Effector memory CD8-positive, alpha-beta T cell (primary cell): Measurements from ENCODE around the gene USP9X.
"Not testable (repeated sequence)": the region's sequence is repeated elsewhere in the genome, so short reads cannot be mapped to it uniquely, and the experiment has no call there.

Experiments
- ATAC-seq: fragments of 150-1000 bp; cut with Tn5 transposase; replicated peaks from 2 replicates; pipeline ENCODE4 v1.10.0; 2021; ENCODE audit warnings: mild to moderate bottlenecking, moderate library complexity
- DNase-seq, 3 experiments: peaks; one replicate each; pipeline ENCODE4 v3.0.0; 2021
- H3K27ac Mint-ChIP-seq, 2 donors: one replicate each; pipeline ENCODE4 v1.8.0; 2022; ENCODE audit warnings: mild to moderate bottlenecking in 2 of 2, mixed read lengths in 2 of 2, moderate library complexity in 2 of 2
- H3K27me3 Mint-ChIP-seq, 2 donors: one replicate each; pipeline ENCODE4 v1.8.0; 2022; ENCODE audit warnings: mixed read lengths in 2 of 2
- H3K36me3 Mint-ChIP-seq: one replicate; pipeline ENCODE4 v1.8.0; 2022; ENCODE audit warnings: mild to moderate bottlenecking, moderate library complexity, mixed read lengths; ENCODE audit not compliant: insufficient read depth
- H3K4me1 Mint-ChIP-seq, 2 donors: one replicate each; pipeline ENCODE4 v1.8.0; 2022; ENCODE audit warnings: low read depth in 2 of 2, mixed read lengths in 2 of 2
- H3K4me3 Mint-ChIP-seq, 2 donors: one replicate each; pipeline ENCODE4 v1.8.0; 2022; ENCODE audit warnings: mild to moderate bottlenecking in 2 of 2, mixed read lengths in 2 of 2, moderate library complexity in 2 of 2
- H3K9me3 Mint-ChIP-seq, 2 donors: one replicate each; pipeline ENCODE4 v1.8.0; 2022; ENCODE audit warnings: mixed read lengths in 2 of 2

Gene USP9X

GRCh38 chrX:41151726-41152125 lies 66.5 kb downstream of the USP9X start:
- ATAC-seq, H3K27me3 Mint-ChIP-seq, H3K4me3 Mint-ChIP-seq, H3K4me1 Mint-ChIP-seq, H3K9me3 Mint-ChIP-seq, DNase-seq: not testable (repeated sequence)
- H3K36me3 Mint-ChIP-seq: peaks cover 75% of the 10 kb centered on the region
- H3K27ac Mint-ChIP-seq: peak overlapping the region in 1 of 2 donors; percentile 13

- peak overlapping the region in 1 of 2 donors; percentile 13 for H3K27ac Mint-ChIP-seq
- H3K9me3 Mint-ChIP-seq: no peaks in the 10 kb centered on the region
- ATAC-seq (no peak), DNase-seq (no peak)
- no peak overlapping the region for H3K4me3 Mint-ChIP-seq
- H3K4me1 Mint-ChIP-seq: no peaks in the 10 kb centered on the region
- H3K36me3 Mint-ChIP-seq: peaks cover 70% of the 10 kb centered on the region
- no peaks in the 10 kb centered on the region for H3K27me3 Mint-ChIP-seq
These were observed 67.0 kb downstream of the USP9X start for GRCh38 chrX:41152221-41152620.

- no peak overlapping the region for H3K27ac Mint-ChIP-seq
- no peaks in the 10 kb centered on the region for H3K27me3 Mint-ChIP-seq
- no peaks in the 10 kb centered on the region for H3K4me1 Mint-ChIP-seq
- ATAC-seq (no peak), DNase-seq (no peak)
- no peaks in the 10 kb centered on the region for H3K9me3 Mint-ChIP-seq
- H3K4me3 Mint-ChIP-seq: no peak overlapping the region
- peaks cover 65% of the 10 kb centered on the region for H3K36me3 Mint-ChIP-seq
These were observed 68.2 kb downstream of the USP9X start for GRCh38 chrX:41153448-41153847.

GRCh38 chrX:41153957-41154356 lies 68.7 kb downstream of the USP9X start:
- H3K27me3 Mint-ChIP-seq: no peaks in the 10 kb centered on the region

GRCh38 chrX:41164449-41164848 lies 79.2 kb downstream of the USP9X start:
- H3K36me3 Mint-ChIP-seq: peaks cover 53% of the 10 kb centered on the region
- H3K4me3 Mint-ChIP-seq: no peak overlapping the region
- no peak for ATAC-seq
- peak overlapping the region in 1 of 2 donors; percentile 15 for H3K27ac Mint-ChIP-seq
- no peaks in the 10 kb centered on the region for H3K4me1 Mint-ChIP-seq
- no peaks in the 10 kb centered on the region for H3K27me3 Mint-ChIP-seq
- DNase-seq: no peak
- H3K9me3 Mint-ChIP-seq: no peaks in the 10 kb centered on the region

More at GRCh38 chrX:41153957-41154356, 68.7 kb downstream of the USP9X start:
- H3K4me3 Mint-ChIP-seq: no peak overlapping the region
- no peaks in the 10 kb centered on the region for H3K4me1 Mint-ChIP-seq
- no peaks in the 10 kb centered on the region for H3K9me3 Mint-ChIP-seq
- ATAC-seq (no peak), DNase-seq (no peak)
- H3K27ac Mint-ChIP-seq: no peak overlapping the region
- H3K36me3 Mint-ChIP-seq: peaks cover 60% of the 10 kb centered on the region

GRCh38 chrX:41167888-41168287 lies 82.6 kb downstream of the USP9X start:
- no peaks in the 10 kb centered on the region for H3K9me3 Mint-ChIP-seq
- H3K27me3 Mint-ChIP-seq: no peaks in the 10 kb centered on the region
- ATAC-seq (no peak), DNase-seq (no peak)
- peaks cover 59% of the 10 kb centered on the region for H3K36me3 Mint-ChIP-seq
- H3K4me1 Mint-ChIP-seq: no peaks in the 10 kb centered on the region
- no peak overlapping the region for H3K4me3 Mint-ChIP-seq
- no peak overlapping the region for H3K27ac Mint-ChIP-seq

GRCh38 chrX:41176263-41176662 lies 91.0 kb downstream of the USP9X start:
- no peak for ATAC-seq
- H3K36me3 Mint-ChIP-seq: peaks cover 56% of the 10 kb centered on the region
- H3K27ac Mint-ChIP-seq: peak overlapping the region in 1 of 2 donors; percentile 89
- no peaks in the 10 kb centered on the region for H3K9me3 Mint-ChIP-seq
- peaks cover 18 to 32% of the 10 kb centered on the region in 2 donors for H3K4me1 Mint-ChIP-seq
- H3K27me3 Mint-ChIP-seq: no peaks in the 10 kb centered on the region
- DNase-seq: no peak
- H3K4me3 Mint-ChIP-seq: no peak overlapping the region

GRCh38 chrX:41177297-41177696 lies 92.1 kb downstream of the USP9X start:
- Mint-ChIP-seq H3K27me3 (no peaks in the 10 kb centered on the region), H3K9me3 (no peaks in the 10 kb centered on the region)
- ATAC-seq: no peak

GRCh38 chrX:41178201-41178600 lies 93.0 kb downstream of the USP9X start:
- DNase-seq (peak; percentile 1 to 14 (median 2)), ATAC-seq (peak; percentile 71)
- Mint-ChIP-seq H3K9me3 (no peaks in the 10 kb centered on the region), H3K4me1 (peaks cover 18 to 32% of the 10 kb centered on the region in 2 donors), H3K36me3 (peaks cover 53% of the 10 kb centered on the region), H3K27ac (peak overlapping the region; percentile 44 to 84), H3K27me3 (no peaks in the 10 kb centered on the region), H3K4me3 (peak overlapping the region; percentile 14 to 25)

More at GRCh38 chrX:41177297-41177696, 92.1 kb downstream of the USP9X start:
- Mint-ChIP-seq H3K36me3 (peaks cover 57% of the 10 kb centered on the region), H3K4me1 (peaks cover 18 to 32% of the 10 kb centered on the region in 2 donors), H3K4me3 (no peak overlapping the region), H3K27ac (no peak overlapping the region)
- no peak for DNase-seq

- DNase-seq (peak; percentile 30 to 41 (median 32)), ATAC-seq (peak; percentile 72)
- Mint-ChIP-seq H3K27me3 (no peaks in the 10 kb centered on the region), H3K9me3 (no peaks in the 10 kb centered on the region), H3K4me3 (no peak overlapping the region), H3K36me3 (peaks cover 58% of the 10 kb centered on the region), H3K27ac (peak overlapping the region; percentile 44 to 65), H3K4me1 (peaks cover 18 to 39% of the 10 kb centered on the region in 2 donors)
These were observed 95.1 kb downstream of the USP9X start for GRCh38 chrX:41180194-41180908.

GRCh38 chrX:41184312-41184711 lies 99.1 kb downstream of the USP9X start:
- H3K27me3 Mint-ChIP-seq: no peaks in the 10 kb centered on the region
- ATAC-seq (no peak), DNase-seq (no peak)
- H3K27ac Mint-ChIP-seq: no peak overlapping the region
- peaks cover 66% of the 10 kb centered on the region for H3K36me3 Mint-ChIP-seq
- no peaks in the 10 kb centered on the region for H3K9me3 Mint-ChIP-seq
- peaks cover 6 to 17% of the 10 kb centered on the region in 2 donors for H3K4me1 Mint-ChIP-seq
- no peak overlapping the region for H3K4me3 Mint-ChIP-seq

- not testable (repeated sequence) for H3K27ac Mint-ChIP-seq, DNase-seq, ATAC-seq, H3K27me3 Mint-ChIP-seq, H3K4me1 Mint-ChIP-seq, H3K4me3 Mint-ChIP-seq, H3K9me3 Mint-ChIP-seq
- H3K36me3 Mint-ChIP-seq: peaks cover 65% of the 10 kb centered on the region
These were observed 101.7 kb downstream of the USP9X start for GRCh38 chrX:41186946-41187345.

GRCh38 chrX:41189156-41189555 lies 103.9 kb downstream of the USP9X start:
- H3K36me3 Mint-ChIP-seq: peaks cover 53% of the 10 kb centered on the region
- H3K4me3 Mint-ChIP-seq: no peak overlapping the region
- H3K27ac Mint-ChIP-seq: no peak overlapping the region
- ATAC-seq: no peak
- no peaks in the 10 kb centered on the region for H3K27me3 Mint-ChIP-seq
- peaks cover 3 to 6% of the 10 kb centered on the region in 2 donors for H3K4me1 Mint-ChIP-seq
- no peak for DNase-seq
- no peaks in the 10 kb centered on the region for H3K9me3 Mint-ChIP-seq

GRCh38 chrX:41192880-41193279 lies 107.6 kb downstream of the USP9X start:
- Mint-ChIP-seq H3K4me3 (no peak overlapping the region), H3K4me1 (peaks cover 0 to 3% of the 10 kb centered on the region in 2 donors), H3K27me3 (no peaks in the 10 kb centered on the region), H3K27ac (peak overlapping the region; percentile 56 to 70), H3K36me3 (peaks cover 35% of the 10 kb centered on the region), H3K9me3 (no peaks in the 10 kb centered on the region)
- DNase-seq (no peak), ATAC-seq (no peak)
